ENCODE data around the gene EHBP1. TPM values are rescaled to one million over a fixed set of nuclear protein-coding genes. Genes with fewer than 3 reads are reported as not detected.
"Not testable (repeated sequence)": the region's sequence is repeated elsewhere in the genome, so short reads cannot be mapped to it uniquely, and the experiment has no call there.

Gene EHBP1
- total RNA-seq, 1 donor from 2014 or later, result 67.4 TPM

DNA sequence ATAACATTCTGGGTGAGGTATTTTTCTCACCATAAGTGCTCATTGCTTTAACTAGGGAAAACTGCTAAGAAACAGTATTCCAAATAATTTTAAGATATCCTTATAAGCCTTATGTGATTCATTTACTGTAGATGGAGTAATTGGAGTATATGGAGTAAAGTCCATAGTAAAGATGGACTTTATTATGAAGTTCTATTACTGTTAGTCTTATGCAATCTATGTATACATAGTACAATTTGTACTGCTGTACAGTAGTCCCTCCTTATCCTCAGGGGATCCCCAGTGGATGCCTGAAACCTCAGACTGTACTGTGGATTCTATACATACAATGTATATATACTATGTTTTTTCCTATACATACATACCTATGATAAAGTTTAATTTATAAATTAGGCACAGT lies 304.0 kb downstream of the EHBP1 start:
- no peak overlapping the region for H3K4me3 Mint-ChIP-seq
- H3K4me1 Mint-ChIP-seq, result peaks cover 5% of the 10 kb centered on the region
- TF ChIP-seq CTCF (IDR thresholded peaks at IDR 0.05; ENCODE audit: unreplicated experiment), result no peak
- peaks cover 5% of the 10 kb centered on the region for H3K9me3 Mint-ChIP-seq
- no peaks in the 10 kb centered on the region for H3K27me3 Mint-ChIP-seq (ENCODE audit: low read depth)
- H3K36me3 Mint-ChIP-seq, result peaks cover 13% of the 10 kb centered on the region
- no peak for DNase-seq (ENCODE audit: low spot score in 2 of 2, unreplicated experiment in 2 of 2)
- H3K27ac Mint-ChIP-seq, result no peak overlapping the region

GRCh38 chr2:63012541-63012940 lies 307.0 kb downstream of the EHBP1 start:
- Mint-ChIP-seq H3K27ac (no peak overlapping the region), H3K4me3 (no peak overlapping the region), H3K36me3 (peaks cover 15% of the 10 kb centered on the region), H3K9me3 (peaks cover 5% of the 10 kb centered on the region), H3K4me1 (peaks cover 5% of the 10 kb centered on the region), H3K27me3 (ENCODE audit: low read depth) (no peaks in the 10 kb centered on the region)
- DNase-seq (ENCODE audit: low spot score in 2 of 2, unreplicated experiment in 2 of 2), result no peak
- TF ChIP-seq CTCF (IDR thresholded peaks at IDR 0.05; ENCODE audit: unreplicated experiment), result no peak

- Mint-ChIP-seq H3K4me3 (no peak overlapping the region), H3K9me3 (peaks cover 5% of the 10 kb centered on the region)
These were observed 307.9 kb downstream of the EHBP1 start for GRCh38 chr2:63013438-63013837.

DNA sequence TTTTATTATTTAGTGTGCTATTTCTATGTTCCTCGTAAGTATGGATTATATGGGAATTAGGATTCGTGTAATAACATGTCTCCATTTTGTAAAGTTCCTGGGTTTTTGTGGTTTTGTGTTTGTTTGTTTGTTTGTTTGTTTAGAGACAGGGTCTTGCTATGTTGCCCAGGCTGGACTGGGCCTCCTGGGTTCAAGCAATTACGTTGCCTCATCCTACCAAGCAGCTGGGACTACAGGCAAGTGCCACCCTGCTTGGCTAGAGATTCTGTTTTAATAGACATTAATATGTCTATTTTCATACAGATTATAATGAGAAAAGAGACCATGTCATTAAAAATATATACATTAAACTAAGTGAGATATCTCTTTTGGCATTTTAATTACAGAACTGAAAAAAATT lies 309.9 kb downstream of the EHBP1 start:
- Mint-ChIP-seq H3K9me3 (peaks cover 5% of the 10 kb centered on the region), H3K36me3 (peaks cover 15% of the 10 kb centered on the region), H3K4me3 (no peak overlapping the region), H3K4me1 (peaks cover 5% of the 10 kb centered on the region), H3K27me3 (ENCODE audit: low read depth) (no peaks in the 10 kb centered on the region), H3K27ac (no peak overlapping the region)
- TF ChIP-seq CTCF (IDR thresholded peaks at IDR 0.05; ENCODE audit: unreplicated experiment), result no peak
- DNase-seq (ENCODE audit: low spot score in 2 of 2, unreplicated experiment in 2 of 2), result no peak

More at GRCh38 chr2:63013438-63013837, 307.9 kb downstream of the EHBP1 start:
- Mint-ChIP-seq H3K27ac (no peak overlapping the region), H3K4me1 (peaks cover 5% of the 10 kb centered on the region), H3K36me3 (peaks cover 15% of the 10 kb centered on the region), H3K27me3 (ENCODE audit: low read depth) (no peaks in the 10 kb centered on the region)
- TF ChIP-seq CTCF (IDR thresholded peaks at IDR 0.05; ENCODE audit: unreplicated experiment), result no peak
- no peak for DNase-seq (ENCODE audit: low spot score in 2 of 2, unreplicated experiment in 2 of 2)

DNA sequence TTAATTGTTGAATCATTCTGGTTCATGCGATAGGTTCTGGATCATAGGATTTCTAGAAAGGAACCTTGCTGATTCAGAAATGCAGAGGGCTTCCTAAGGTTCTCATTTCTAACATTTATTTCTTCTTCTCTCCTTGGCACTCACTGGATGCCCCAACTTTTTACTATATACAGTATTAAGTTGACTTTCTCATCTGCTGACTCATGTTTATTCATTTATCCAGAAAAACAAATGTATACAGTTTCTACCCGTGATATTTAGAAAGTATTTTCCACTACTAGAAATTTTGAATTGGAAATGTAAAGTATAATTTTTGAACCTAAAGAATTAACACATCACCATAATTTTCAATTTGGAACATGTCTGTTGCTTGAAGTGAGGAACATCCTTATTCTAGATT lies 312.9 kb downstream of the EHBP1 start:
- Mint-ChIP-seq H3K27ac (no peak overlapping the region), H3K9me3 (peaks cover 3% of the 10 kb centered on the region), H3K27me3 (ENCODE audit: low read depth) (no peaks in the 10 kb centered on the region), H3K4me1 (no peaks in the 10 kb centered on the region), H3K36me3 (peaks cover 13% of the 10 kb centered on the region), H3K4me3 (no peak overlapping the region)
- no peak for TF ChIP-seq CTCF (IDR thresholded peaks at IDR 0.05; ENCODE audit: unreplicated experiment)
- no peak for DNase-seq (ENCODE audit: low spot score in 2 of 2, unreplicated experiment in 2 of 2)

GRCh38 chr2:63019686-63020085 lies 314.2 kb downstream of the EHBP1 start:
- peaks cover 13% of the 10 kb centered on the region for H3K36me3 Mint-ChIP-seq
- H3K4me3 Mint-ChIP-seq; H3K27me3 Mint-ChIP-seq (ENCODE audit: low read depth); H3K9me3 Mint-ChIP-seq; H3K27ac Mint-ChIP-seq; DNase-seq (ENCODE audit: low spot score in 2 of 2, unreplicated experiment in 2 of 2); H3K4me1 Mint-ChIP-seq: not testable (repeated sequence)
